Thoracic aorta endothelial cell (primary cell): ENCODE results near the gene GCNT2. TPM values are rescaled to one million over a fixed set of nuclear protein-coding genes. Genes with fewer than 3 reads are reported as not detected.

Experiments used
- small RNA-seq: library from RNA; depleted of rRNA; stranded (forward); fragments of <200 nt; gene quantifications from one replicate; pipeline ENCODE3, GENCODE V24; 2012
- total RNA-seq: library from RNA; depleted of rRNA; stranded (reverse); fragments of >200 nt; gene quantifications from 2 replicates; pipeline ENCODE4 v1.2.3, GENCODE V29; 2012

GCNT2 gene
- total RNA-seq = 14.5 and 19.8 TPM in 2 replicates

GRCh38 chr6:10521104-10521808 lies at the start of gene GCNT2:
Gene GCNT2, plus strand, starts transcription at chr6:10521351. Its CDS starts 7,561 bp downstream, at chr6:10528912.

Small RNAs within 50 kb of the gene (small RNA-seq; reads per million reads assigned to genes)
- not detected for gene RF00019

Other genes with a start within 250 kb of the GCNT2 start
- gene TFAP2A, start 106.3 kb upstream of the GCNT2 start, total RNA-seq = 0.79 and 2.9 TPM in 2 replicates
- gene C6orf52, start 173.3 kb downstream of the GCNT2 start, total RNA-seq = not detected in 2 replicates
- 33.7 and 35.6 TPM in 2 replicates for gene PAK1IP1, start 173.6 kb downstream of the GCNT2 start, total RNA-seq
- gene TMEM14C, start 201.7 kb downstream of the GCNT2 start, total RNA-seq = 78.7 and 107 TPM in 2 replicates
- 64.9 and 71.0 TPM in 2 replicates for gene TMEM14B, start 226.5 kb downstream of the GCNT2 start, total RNA-seq